Hematopoietic multipotent progenitor cell treated with erythropoietin and hydrocortisone succinate and interleukin-3 and kit ligand, for 6 days (in vitro differentiated cells): ENCODE measurements around the gene GTF2F1.
"Not testable (repeated sequence)": the region's sequence is repeated elsewhere in the genome, so short reads cannot be mapped to it uniquely, and the experiment has no call there.

Source experiments
- DNase-seq: peaks from one replicate; pipeline ENCODE4 v3.0.0-alpha.2; 2015

GTF2F1 gene

GRCh38 chr19:6393074-6393982, at the start of gene GTF2F1:
TSS of gene GTF2F1 (minus strand) at chr19:6393164. CDS start at chr19:6392995, 169 bp downstream.
- peak; percentile 98 for DNase-seq

- no peak for DNase-seq
Measured at GRCh38 chr19:6442087-6442688, 49.2 kb upstream of the GTF2F1 start.

GRCh38 chr19:6440905-6441304, 47.9 kb upstream of the GTF2F1 start:
- DNase-seq: no peak

- DNase-seq: no peak
Measured at GRCh38 chr19:6439743-6440142, 46.8 kb upstream of the GTF2F1 start.

GRCh38 chr19:6433663-6434062, 40.7 kb upstream of the GTF2F1 start, which contains the start of gene SLC25A41:
TSS of gene SLC25A41 (minus strand) at chr19:6433763. CDS start at chr19:6433693, 70 bp downstream.
- DNase-seq: no peak

- no peak for DNase-seq
Measured at GRCh38 chr19:6433165-6433564, 40.2 kb upstream of the GTF2F1 start.

- no peak for DNase-seq
Measured at GRCh38 chr19:6431891-6432290, 38.9 kb upstream of the GTF2F1 start.

GRCh38 chr19:6429419-6430221, 36.7 kb upstream of the GTF2F1 start:
- no peak for DNase-seq

- not testable (repeated sequence) for DNase-seq
Measured at GRCh38 chr19:6428692-6429418, 35.9 kb upstream of the GTF2F1 start.

GRCh38 chr19:6427131-6427530, 34.2 kb upstream of the GTF2F1 start:
- DNase-seq: no peak

GRCh38 chr19:6425732-6426620, 33.0 kb upstream of the GTF2F1 start:
- DNase-seq: peak; percentile 48

- peak; percentile 100 for DNase-seq
Measured at GRCh38 chr19:6424939-6425731, 32.2 kb upstream of the GTF2F1 start.

GRCh38 chr19:6424195-6424938, 31.4 kb upstream of the GTF2F1 start, which contains the start of gene KHSRP:
TSS of gene KHSRP (minus strand) at chr19:6424811. CDS start at chr19:6424701, 110 bp downstream.
- peak; percentile 38 for DNase-seq

- DNase-seq: peak; percentile 85
Measured at GRCh38 chr19:6423499-6424194, 30.7 kb upstream of the GTF2F1 start.

- no peak for DNase-seq
Measured at GRCh38 chr19:6421075-6422014, 28.4 kb upstream of the GTF2F1 start.

GRCh38 chr19:6418562-6418932, 25.6 kb upstream of the GTF2F1 start:
- no peak for DNase-seq

- no peak for DNase-seq
Measured at GRCh38 chr19:6417713-6418561, 25.0 kb upstream of the GTF2F1 start.
